Sciatic nerve (tissue), 2 donors: ENCODE measurements around the gene BPIFB6. TPM values are rescaled to one million over a fixed set of nuclear protein-coding genes. Genes with fewer than 3 reads are reported as not detected.
A peak's percentile ranks its signal among the peaks of the same experiment; 100 is the strongest.

Experiments
- ATAC-seq: fragments of 200-7000 bp; cut with Tn5 transposase; one replicate; pipeline ENCODE4 v1.9.1; 2020; ENCODE audit warnings: mild to moderate bottlenecking, moderate library complexity
- DNase-seq: peaks from one replicate; pipeline ENCODE4 v3.0.0-alpha.2; 2020; ENCODE audit warnings: low spot score
- intact Hi-C: fragments of 100-400 bp; cut with DNase I; formaldehyde crosslinking; loops from one replicate; pipeline ENCODE4 v1.14.2; 2022
- total RNA-seq: library from RNA; stranded (reverse); fragmentation: NEBNext Ultra II Directional; extraction: Animal tissue kit (Norgen Biotek cat#: 25700); gene quantifications from one replicate; pipeline ENCODE4 v1.2.1, GENCODE V29; 2021
- donor health status: DM: no; HTN: no; CAD: no.
- donor health status: DM: no; HTN: no; CAD: no.

BPIFB6 gene
- total RNA-seq, 1 donor from 2014 or later = not detected

GRCh38 chr20:33046412-33046811 lies 15.0 kb downstream of the BPIFB6 start:
- ATAC-seq (no peak), DNase-seq (no peak)
- intact Hi-C loops = no loop called here

- intact Hi-C loops = no loop called here
- DNase-seq = no peak
Observed at GRCh38 chr20:33051333-33051732, 19.9 kb downstream of the BPIFB6 start.

GRCh38 chr20:33053291-33054106 lies 22.1 kb downstream of the BPIFB6 start, which contains the start of gene BPIFB3:
Gene BPIFB3 (plus strand): TSS chr20:33053903. CDS start chr20:33055436, 1,533 bp downstream.
- ATAC-seq (no peak), DNase-seq (no peak)
- intact Hi-C loops = no loop called here

More at GRCh38 chr20:33051333-33051732, 19.9 kb downstream of the BPIFB6 start:
- no peak for ATAC-seq

- no peak for ATAC-seq
- intact Hi-C loops = no loop called here
- DNase-seq = no peak
Observed at GRCh38 chr20:33054381-33054780, 22.9 kb downstream of the BPIFB6 start.

- DNase-seq (no peak), ATAC-seq (no peak)
- intact Hi-C loops = no loop called here
Observed at GRCh38 chr20:33054791-33055190, 23.3 kb downstream of the BPIFB6 start.

- no peak for ATAC-seq
- DNase-seq = no peak
- intact Hi-C loops = no loop called here
Observed at GRCh38 chr20:33059136-33059535, 27.7 kb downstream of the BPIFB6 start.

- DNase-seq (no peak), ATAC-seq (no peak)
- intact Hi-C loops = no loop called here
Observed at GRCh38 chr20:33059741-33060390, 28.4 kb downstream of the BPIFB6 start.

GRCh38 chr20:33061658-33062028 lies 30.2 kb downstream of the BPIFB6 start:
- ATAC-seq (no peak), DNase-seq (no peak)
- intact Hi-C loops = no loop called here

GRCh38 chr20:33062105-33062824 lies 30.8 kb downstream of the BPIFB6 start:
- peak; percentile 54 for ATAC-seq
- intact Hi-C loops = no loop called here

GRCh38 chr20:33062825-33063149 lies 31.3 kb downstream of the BPIFB6 start:
- intact Hi-C loops = no loop called here
- no peak for ATAC-seq
- no peak for DNase-seq

More at GRCh38 chr20:33062105-33062824, 30.8 kb downstream of the BPIFB6 start:
- no peak for DNase-seq

- DNase-seq (no peak), ATAC-seq (no peak)
- intact Hi-C loops = no loop called here
Observed at GRCh38 chr20:33063271-33063670, 31.8 kb downstream of the BPIFB6 start.

GRCh38 chr20:33064572-33065287 lies 33.3 kb downstream of the BPIFB6 start:
- DNase-seq (no peak), ATAC-seq (no peak)
- intact Hi-C loops = no loop called here

- ATAC-seq (no peak), DNase-seq (no peak)
- intact Hi-C loops = no loop called here
Observed at GRCh38 chr20:33065785-33066184, 34.3 kb downstream of the BPIFB6 start.

- ATAC-seq (no peak), DNase-seq (no peak)
- intact Hi-C loops = no loop called here
Observed at GRCh38 chr20:33067806-33068205, 36.4 kb downstream of the BPIFB6 start.

- ATAC-seq (no peak), DNase-seq (no peak)
- intact Hi-C loops = no loop called here
Observed at GRCh38 chr20:33068251-33068939, 36.9 kb downstream of the BPIFB6 start.

- ATAC-seq (no peak), DNase-seq (no peak)
- intact Hi-C loops = loop anchor here (10.0 kb wide), 1 partner anchor 165 kb away; no protein-coding TSS in a partner anchor
Observed at GRCh38 chr20:33069673-33070072, 38.2 kb downstream of the BPIFB6 start.

GRCh38 chr20:33070111-33071053 lies 38.9 kb downstream of the BPIFB6 start:
- ATAC-seq (no peak), DNase-seq (no peak)
- intact Hi-C loops = loop anchor here (10.0 kb wide), 1 partner anchor 166 kb away; no protein-coding TSS in a partner anchor
